HuH-7.5 (cell line): Measurements from ENCODE around the gene RAB7A.

Experiments
- DNase-seq: peaks from one replicate; pipeline ENCODE4 v3.0.0; 2011; ENCODE audit warnings: low spot score

RAB7A gene

DNA sequence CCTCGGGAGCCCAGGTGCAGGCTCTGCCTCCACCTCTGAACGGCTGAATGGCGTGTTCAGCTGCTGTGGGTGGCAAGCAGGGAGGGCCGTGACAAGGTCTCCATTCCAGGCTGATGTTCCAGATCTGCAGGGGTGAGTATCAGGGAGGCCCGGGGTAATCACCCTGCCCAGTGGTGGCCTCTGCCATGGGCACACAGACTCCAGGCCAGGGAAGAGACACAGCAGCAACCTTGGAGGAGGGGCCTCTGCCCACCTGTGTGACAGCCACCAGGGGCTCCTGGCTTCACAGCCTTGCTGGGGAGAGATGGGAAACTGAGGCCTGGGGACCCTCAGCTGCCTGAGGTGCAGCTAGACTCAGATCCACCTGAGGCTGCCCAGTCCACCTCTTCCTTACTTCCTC is 127.8 kb downstream of the RAB7A start:
- no peak for DNase-seq

DNA sequence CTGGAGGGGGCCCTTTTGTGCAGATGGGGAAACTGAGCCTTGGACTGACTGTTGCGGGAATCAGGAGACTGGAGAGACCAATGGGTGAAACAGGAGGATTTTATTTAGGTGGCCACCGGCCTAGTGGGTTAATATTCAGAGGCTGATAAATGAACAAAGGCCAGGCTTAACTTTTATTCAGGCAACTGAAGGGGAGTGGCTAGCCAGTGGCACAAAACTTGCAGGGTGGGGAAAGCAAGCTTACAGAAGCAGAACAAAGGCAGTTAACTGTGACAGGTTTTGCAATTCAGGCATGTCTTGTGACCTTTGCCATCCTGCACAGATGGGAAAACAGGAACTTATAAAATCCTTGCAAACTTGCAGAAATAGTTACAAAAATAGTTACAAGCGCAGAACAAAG is 128.5 kb downstream of the RAB7A start:
- DNase-seq, result no peak

DNA sequence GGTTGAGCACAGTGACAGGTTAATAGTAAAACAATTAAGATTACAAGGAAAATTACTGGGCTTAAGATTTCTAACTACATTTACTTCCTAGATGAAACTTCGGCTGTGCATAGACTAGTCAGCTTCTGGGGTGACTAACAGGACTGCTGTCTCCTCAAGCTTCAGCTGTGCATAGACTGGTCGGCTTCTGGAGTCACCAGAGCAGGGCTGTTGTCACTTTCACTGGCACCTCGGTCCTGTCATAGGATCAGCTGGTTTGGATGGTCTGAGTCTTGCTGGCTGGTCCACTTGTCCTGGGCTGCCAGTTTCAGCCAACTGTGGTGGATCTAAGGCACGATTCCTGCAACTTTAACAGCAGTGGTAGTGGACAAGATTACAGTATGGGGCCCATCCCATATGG is 129.6 kb downstream of the RAB7A start:
- DNase-seq, result no peak

DNA sequence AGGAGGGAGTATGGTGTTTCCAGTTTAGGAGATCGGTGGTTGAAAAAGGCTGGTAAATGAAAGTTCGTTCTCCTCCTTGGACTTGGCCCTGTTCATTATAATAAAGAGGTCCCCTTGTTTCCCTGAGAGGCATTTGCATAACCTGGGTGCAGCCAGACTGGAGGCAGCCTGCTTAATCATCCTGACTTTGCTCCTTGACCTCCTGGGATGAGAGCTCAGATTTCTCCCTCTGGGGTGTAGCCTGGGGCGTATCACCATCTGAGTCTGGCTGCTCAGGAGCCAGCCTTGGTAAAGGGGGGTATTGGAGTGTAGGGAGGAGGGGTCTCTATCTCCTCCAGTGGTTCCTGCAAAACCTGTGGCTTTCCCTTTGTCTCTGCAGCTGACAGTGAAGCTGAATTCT is 132.2 kb downstream of the RAB7A start:
- no peak for DNase-seq

DNA sequence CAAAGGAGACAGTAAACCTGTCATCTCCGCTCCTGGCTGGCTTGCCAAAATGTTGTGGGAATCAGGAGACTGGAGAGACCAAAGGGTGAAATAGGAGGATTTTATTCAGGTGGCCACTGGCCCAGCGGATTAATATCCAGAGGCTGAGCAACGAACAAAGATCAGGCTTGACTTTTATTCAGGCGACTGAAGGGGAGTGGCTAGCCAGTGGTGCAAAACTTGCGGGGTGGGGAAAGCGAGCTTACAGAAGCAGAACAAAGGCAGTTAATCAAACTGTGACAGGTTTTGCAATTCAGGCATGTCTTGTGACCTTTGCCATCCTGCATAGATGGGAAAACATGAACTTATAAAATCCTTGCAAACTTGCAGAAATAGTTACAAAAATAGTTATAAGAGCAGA is 133.6 kb downstream of the RAB7A start:
- no peak for DNase-seq

DNA sequence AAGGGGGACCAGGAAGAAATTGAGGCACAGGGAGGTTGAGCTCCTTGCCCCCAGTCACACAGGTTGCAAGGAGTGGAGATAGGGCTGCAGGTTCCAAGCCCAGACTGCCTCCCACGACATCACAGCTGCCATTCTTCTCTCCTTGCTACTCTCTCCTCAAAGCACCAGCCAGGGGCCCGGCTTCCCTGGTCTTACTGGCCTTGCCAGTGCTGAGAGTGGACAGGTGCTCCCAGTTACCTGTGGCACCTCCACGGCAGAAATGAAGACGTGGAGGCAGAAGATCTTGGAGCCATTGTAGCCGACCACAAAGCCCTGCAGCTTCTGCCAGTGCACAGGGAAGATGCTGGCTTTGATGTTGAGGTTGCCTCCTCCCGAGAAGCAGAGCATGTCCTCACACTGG is 135.5 kb downstream of the RAB7A start:
- no peak for DNase-seq

DNA sequence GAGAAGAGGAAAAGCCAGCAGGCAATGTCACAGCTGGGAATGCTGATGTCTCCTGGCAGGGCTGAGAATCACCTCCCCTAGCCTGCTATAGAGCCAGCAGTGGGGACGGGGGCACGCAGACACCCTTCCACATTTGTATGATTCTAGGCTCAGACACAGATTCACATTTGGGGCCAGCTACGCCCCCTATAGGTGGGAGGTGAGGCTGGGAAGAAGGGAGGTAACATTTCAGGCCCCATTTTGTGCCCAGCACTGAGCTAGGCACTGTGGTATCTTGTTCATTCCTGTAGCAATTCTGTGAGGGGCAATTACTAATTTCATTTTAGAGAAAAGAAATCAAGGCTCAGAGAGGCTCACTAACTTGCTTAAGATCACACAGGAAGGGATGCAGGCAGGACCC is 137.6 kb downstream of the RAB7A start:
- no peak for DNase-seq
